Astrocyte of the cerebellum (primary cell): ENCODE measurements around the gene DOK7.

ENCODE experiments used
- DNase-seq: peaks from one replicate; pipeline ENCODE4 v3.0.0-alpha.2; 2011; ENCODE audit warnings: low read depth
- H3K4me3 ChIP-seq: 2 replicates; pipeline ENCODE4 v1.5.1; 2011; ENCODE audit warnings: mild to moderate bottlenecking, low read depth, low read length, moderate library complexity
- in situ Hi-C: cut with HindIII; loops from 2 replicates; pipeline ENCODE4 v1.10.0; 2017; ENCODE audit warnings: low sequenced_read_pairs
- TF ChIP-seq, protein P1 (sequence below): IDR thresholded peaks from 2 replicates; pipeline ENCODE4 v1.5.1; 2012; ENCODE audit warnings: low read length, low read depth, moderate library complexity, mild to moderate bottlenecking; ENCODE audit errors: missing control alignments

DOK7 gene

DNA sequence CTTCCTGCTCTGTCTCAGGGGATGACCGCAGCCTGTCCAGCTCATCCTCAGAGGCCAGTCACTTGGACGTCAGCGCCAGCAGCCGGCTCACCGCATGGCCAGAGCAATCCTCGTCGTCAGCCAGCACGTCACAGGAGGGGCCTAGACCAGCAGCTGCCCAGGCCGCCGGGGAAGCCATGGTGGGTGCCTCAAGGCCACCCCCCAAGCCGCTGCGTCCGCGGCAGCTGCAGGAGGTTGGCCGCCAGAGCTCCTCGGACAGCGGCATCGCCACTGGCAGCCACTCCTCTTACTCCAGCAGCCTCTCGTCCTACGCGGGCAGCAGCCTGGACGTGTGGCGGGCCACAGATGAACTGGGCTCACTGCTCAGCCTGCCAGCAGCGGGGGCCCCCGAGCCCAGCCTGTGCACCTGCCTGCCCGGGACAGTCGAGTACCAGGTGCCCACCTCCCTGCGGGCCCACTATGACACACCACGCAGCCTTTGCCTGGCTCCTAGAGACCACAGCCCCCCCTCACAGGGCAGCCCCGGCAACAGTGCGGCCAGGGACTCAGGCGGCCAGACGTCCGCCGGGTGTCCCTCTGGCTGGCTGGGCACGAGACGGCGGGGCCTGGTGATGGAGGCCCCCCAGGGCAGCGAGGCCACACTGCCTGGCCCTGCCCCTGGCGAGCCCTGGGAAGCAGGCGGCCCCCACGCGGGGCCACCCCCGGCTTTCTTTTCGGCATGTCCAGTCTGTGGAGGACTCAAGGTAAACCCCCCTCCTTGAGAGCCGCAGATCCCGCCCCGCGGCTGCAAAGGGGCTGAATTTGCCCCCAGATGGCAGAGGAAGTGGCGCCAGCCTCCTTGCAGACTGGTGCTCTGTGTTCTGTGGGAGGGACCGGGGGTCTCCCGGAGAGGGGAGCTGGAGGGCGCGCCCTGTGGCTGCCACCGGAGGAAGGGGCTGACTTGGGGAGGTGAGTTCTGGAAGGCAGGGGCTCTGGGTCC is 29.9 kb downstream of the DOK7 start:
- no peak overlapping the region for H3K4me3 ChIP-seq
- in situ Hi-C loops, result no loop called here
- TF ChIP-seq, protein P1, sequence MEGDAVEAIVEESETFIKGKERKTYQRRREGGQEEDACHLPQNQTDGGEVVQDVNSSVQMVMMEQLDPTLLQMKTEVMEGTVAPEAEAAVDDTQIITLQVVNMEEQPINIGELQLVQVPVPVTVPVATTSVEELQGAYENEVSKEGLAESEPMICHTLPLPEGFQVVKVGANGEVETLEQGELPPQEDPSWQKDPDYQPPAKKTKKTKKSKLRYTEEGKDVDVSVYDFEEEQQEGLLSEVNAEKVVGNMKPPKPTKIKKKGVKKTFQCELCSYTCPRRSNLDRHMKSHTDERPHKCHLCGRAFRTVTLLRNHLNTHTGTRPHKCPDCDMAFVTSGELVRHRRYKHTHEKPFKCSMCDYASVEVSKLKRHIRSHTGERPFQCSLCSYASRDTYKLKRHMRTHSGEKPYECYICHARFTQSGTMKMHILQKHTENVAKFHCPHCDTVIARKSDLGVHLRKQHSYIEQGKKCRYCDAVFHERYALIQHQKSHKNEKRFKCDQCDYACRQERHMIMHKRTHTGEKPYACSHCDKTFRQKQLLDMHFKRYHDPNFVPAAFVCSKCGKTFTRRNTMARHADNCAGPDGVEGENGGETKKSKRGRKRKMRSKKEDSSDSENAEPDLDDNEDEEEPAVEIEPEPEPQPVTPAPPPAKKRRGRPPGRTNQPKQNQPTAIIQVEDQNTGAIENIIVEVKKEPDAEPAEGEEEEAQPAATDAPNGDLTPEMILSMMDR, result no peak

DNA sequence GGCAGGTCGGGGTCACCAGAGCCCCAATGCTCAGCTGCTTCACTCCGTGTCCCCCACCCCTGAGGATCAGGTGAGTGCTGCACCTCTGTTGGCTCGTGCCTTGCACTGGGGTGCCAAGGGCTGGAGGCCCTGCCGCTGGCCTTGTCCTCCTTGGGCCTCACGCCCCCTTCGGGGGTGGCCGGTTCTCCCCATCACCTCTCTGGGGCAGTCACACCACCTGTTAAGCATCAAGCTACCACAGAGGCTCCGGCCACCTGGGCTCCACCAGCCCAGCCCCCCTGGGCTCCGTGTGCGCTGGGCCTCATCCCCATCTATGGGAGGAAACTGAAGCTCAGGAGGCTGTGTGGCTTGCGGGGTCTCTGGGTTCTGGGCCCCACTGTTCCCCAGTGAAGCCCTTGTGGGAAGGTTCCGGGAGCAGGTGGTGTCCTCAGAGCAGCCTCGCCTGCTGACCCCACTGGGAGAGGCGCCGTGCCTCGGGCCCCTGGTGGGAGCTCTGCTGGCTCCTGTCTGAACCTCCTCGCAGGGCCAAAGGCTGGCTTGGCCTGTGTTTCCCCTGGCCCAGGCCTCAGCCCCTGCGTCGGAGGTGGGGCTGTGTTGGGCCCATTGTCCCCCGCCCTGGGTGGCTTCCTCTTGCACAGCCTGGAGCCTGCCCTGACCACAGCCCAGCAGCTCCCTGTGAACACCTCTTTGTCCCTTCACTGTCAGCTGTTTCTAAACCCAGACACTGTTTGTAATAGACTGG is 30.8 kb downstream of the DOK7 start:
- no peak overlapping the region for H3K4me3 ChIP-seq
- in situ Hi-C loops, result no loop called here
- TF ChIP-seq, protein P1, result no peak
- DNase-seq, result no peak

More for the DNA sequence above, 29.9 kb downstream of the DOK7 start:
- no peak for DNase-seq

DNA sequence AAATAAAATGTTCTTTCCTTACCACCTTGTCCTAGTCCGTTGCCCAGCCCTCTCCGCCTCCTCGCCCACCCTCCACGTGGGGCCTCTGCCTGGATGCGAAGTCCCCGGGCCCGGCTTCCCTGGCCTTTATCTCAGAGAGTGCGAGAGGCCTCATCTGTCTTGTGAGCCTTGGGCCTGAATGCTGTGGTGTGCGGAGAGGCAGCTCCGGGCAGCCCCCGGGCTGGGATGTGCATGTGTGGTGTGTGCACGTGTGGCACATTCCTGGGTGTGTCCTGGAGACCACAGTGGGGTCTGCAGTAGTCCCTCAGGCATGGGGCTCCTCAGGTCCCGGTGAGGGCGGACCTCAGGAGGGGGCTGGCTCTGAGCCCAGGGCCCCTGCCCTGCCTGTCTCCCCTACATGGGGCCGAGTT is 31.4 kb downstream of the DOK7 start:
- TF ChIP-seq, protein P1, result no peak
- in situ Hi-C loops, result no loop called here
- DNase-seq, result no peak
- no peak overlapping the region for H3K4me3 ChIP-seq

DNA sequence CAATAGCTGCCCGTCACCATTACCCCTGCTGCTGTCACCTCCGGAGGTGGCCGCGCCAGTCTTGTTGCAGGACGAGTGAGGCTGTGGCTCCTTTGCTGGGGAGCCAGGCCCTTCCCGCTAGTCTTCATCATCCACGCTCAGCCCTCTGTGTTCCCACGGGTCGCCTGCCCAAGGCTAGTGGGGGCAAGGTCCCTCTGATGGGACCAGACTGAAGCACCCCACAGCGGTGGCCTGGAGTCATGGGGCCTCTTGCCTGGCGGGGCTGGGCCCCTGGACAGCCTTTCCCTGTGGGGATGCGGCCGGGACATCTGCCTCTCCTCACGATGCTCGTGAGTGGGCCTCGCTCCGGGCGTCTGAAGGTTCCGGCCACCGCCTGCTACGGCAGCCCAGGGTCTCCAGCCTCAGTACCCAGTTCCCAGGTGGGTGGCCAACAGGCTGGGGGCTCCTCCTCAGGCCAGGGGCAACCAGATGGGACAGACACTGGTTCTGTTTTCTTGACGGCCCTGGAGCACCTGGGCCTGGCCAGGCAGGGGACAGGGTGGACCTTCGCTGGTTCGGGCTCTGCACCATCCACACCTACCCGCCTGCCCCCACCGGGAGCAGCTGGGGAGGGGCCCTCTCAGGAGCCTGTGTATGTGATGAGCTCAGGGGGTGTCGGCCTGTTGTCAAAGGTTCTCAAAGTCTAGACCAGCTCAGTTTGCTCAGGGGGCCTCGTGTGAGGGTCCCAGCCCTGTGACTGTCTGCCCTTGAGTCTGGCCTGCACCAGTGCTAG is 32.3 kb downstream of the DOK7 start:
- in situ Hi-C loops, result no loop called here
- no peak overlapping the region for H3K4me3 ChIP-seq
- TF ChIP-seq, protein P1, result no peak
- DNase-seq, result no peak

DNA sequence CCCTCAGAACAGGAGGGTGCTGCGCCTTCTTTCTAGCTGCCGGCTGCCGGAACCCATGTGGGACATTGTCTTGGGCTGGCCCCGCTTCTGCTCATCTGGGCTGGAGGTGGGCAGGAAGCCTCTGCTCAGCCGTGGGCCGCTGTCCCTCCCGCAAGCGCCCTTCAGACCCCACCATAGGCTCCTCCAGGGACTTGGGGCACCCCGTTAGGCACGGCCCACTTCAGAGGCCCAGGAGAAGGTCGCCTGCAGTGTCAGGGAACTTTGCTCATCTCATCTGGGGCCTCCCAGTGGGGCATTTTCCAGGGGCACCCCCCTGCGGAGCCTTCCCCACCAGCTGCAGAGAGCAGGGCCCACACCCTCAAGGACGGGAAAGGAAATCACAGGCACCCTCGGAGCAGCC is 32.9 kb downstream of the DOK7 start:
- in situ Hi-C loops, result no loop called here
- no peak for DNase-seq
- no peak overlapping the region for H3K4me3 ChIP-seq
- TF ChIP-seq, protein P1, result no peak

DNA sequence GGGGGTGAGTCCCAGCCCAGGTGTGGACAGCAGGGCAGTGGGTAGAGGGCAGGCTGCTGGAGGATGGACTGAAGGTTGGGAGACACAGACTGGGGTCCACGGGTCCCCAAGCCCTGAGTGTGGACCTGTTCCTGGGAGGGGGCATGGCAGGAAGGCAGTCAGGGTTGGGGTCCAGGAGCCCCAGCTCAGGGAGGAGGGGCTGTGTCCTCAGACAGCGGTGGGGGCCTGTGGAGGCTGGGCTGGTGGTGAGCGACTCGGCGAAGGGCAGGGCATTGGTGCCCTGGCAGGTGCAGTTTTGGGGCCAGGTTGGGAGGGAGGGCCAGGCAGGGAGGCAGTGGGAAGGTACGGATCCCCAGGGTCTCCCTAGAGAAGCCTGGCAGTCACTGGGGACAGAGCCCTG is 34.0 kb downstream of the DOK7 start:
- TF ChIP-seq, protein P1, result no peak
- in situ Hi-C loops, result no loop called here
- no peak overlapping the region for H3K4me3 ChIP-seq
- no peak for DNase-seq
